ENCODE data around the gene PHLPP1.

Gene PHLPP1

GRCh38 chr18:62997076-62997475, 281.7 kb downstream of the PHLPP1 start:
- H3K4me3 ChIP-seq (ENCODE audit: control insufficient read depth, low read depth, low read length): no peak overlapping the region
- no peak for TF ChIP-seq CTCF (conservative IDR thresholded peaks at IDR 0.05; ENCODE audit: control insufficient read depth, insufficient read depth, low read depth, low read length)
- peak; percentile 10 for DNase-seq (ENCODE audit: low read depth)

- no peak overlapping the region for H3K4me3 ChIP-seq (ENCODE audit: control insufficient read depth, low read depth, low read length)
- no peak for TF ChIP-seq CTCF (conservative IDR thresholded peaks at IDR 0.05; ENCODE audit: control insufficient read depth, insufficient read depth, low read depth, low read length)
- no peak for DNase-seq (ENCODE audit: low read depth)
Measured at GRCh38 chr18:62998443-62998842, 283.1 kb downstream of the PHLPP1 start.

- no peak for TF ChIP-seq CTCF (conservative IDR thresholded peaks at IDR 0.05; ENCODE audit: control insufficient read depth, insufficient read depth, low read depth, low read length)
- DNase-seq (ENCODE audit: low read depth): peak; percentile 97
- H3K4me3 ChIP-seq (ENCODE audit: control insufficient read depth, low read depth, low read length): no peak overlapping the region
Measured at GRCh38 chr18:62999392-62999791, 284.1 kb downstream of the PHLPP1 start.

GRCh38 chr18:62999921-63000320, 284.6 kb downstream of the PHLPP1 start:
- DNase-seq (ENCODE audit: low read depth): no peak
- no peak for TF ChIP-seq CTCF (conservative IDR thresholded peaks at IDR 0.05; ENCODE audit: control insufficient read depth, insufficient read depth, low read depth, low read length)
- no peak overlapping the region for H3K4me3 ChIP-seq (ENCODE audit: control insufficient read depth, low read depth, low read length)

GRCh38 chr18:63000839-63001238, 285.5 kb downstream of the PHLPP1 start:
- TF ChIP-seq CTCF (conservative IDR thresholded peaks at IDR 0.05; ENCODE audit: control insufficient read depth, insufficient read depth, low read depth, low read length): no peak
- H3K4me3 ChIP-seq (ENCODE audit: control insufficient read depth, low read depth, low read length): no peak overlapping the region
- DNase-seq (ENCODE audit: low read depth): peak; percentile 3

- H3K4me3 ChIP-seq (ENCODE audit: control insufficient read depth, low read depth, low read length): no peak overlapping the region
- no peak for TF ChIP-seq CTCF (conservative IDR thresholded peaks at IDR 0.05; ENCODE audit: control insufficient read depth, insufficient read depth, low read depth, low read length)
- no peak for DNase-seq (ENCODE audit: low read depth)
Measured at GRCh38 chr18:63001861-63002260, 286.5 kb downstream of the PHLPP1 start.

GRCh38 chr18:63002305-63002704, 287.0 kb downstream of the PHLPP1 start:
- DNase-seq (ENCODE audit: low read depth): no peak
- no peak overlapping the region for H3K4me3 ChIP-seq (ENCODE audit: control insufficient read depth, low read depth, low read length)
- TF ChIP-seq CTCF (conservative IDR thresholded peaks at IDR 0.05; ENCODE audit: control insufficient read depth, insufficient read depth, low read depth, low read length): no peak

All from fibroblast of mammary gland (primary cell).